Keratinocyte (primary cell): ENCODE results near the gene PLEKHG4. TPM values are rescaled to one million over a fixed set of nuclear protein-coding genes. Genes with fewer than 3 reads are reported as not detected.

ENCODE experiments used
- DNase-seq: peaks from one replicate; pipeline ENCODE4 v3.0.0-alpha.2; 2011; ENCODE audit warnings: low read depth, missing footprints, low spot score
- FAIRE-seq: peaks from 2 replicates; lab custom pipeline; 2011; peaks lifted over from hg19 to GRCh38; lab: Jason Lieb, UNC
- H2AFZ ChIP-seq: 2 replicates; pipeline ENCODE4 v1.6.0; 2012; ENCODE audit warnings: low read length, control low read depth, inconsistent platforms; ENCODE audit not compliant: control insufficient read depth
- H3K27ac ChIP-seq: 2 replicates; pipeline ENCODE4 v1.5.1; 2011; ENCODE audit warnings: low read length; ENCODE audit not compliant: control insufficient read depth, insufficient read depth
- H3K27me3 ChIP-seq: 3 replicates; pipeline ENCODE4 v1.6.0; 2011; ENCODE audit warnings: low read length; ENCODE audit not compliant: control insufficient read depth, insufficient read depth; ENCODE audit errors: extremely low read depth
- H3K36me3 ChIP-seq, 2 experiments: 2 replicates in 1 of 2; 3 replicates in 1 of 2; pipeline ENCODE4 v1.5.1; 2011; ENCODE audit warnings: low read length in 2 of 2, mild to moderate bottlenecking in 1 of 2; ENCODE audit not compliant: control insufficient read depth in 2 of 2, insufficient read depth in 2 of 2; ENCODE audit errors: extremely low read depth in 1 of 2
- H3K4me1 ChIP-seq: 3 replicates; pipeline ENCODE4 v1.5.1; 2011; ENCODE audit warnings: low read length; ENCODE audit not compliant: control insufficient read depth, insufficient read depth; ENCODE audit errors: extremely low read depth
- H3K4me2 ChIP-seq: 3 replicates; pipeline ENCODE4 v1.6.0; 2011; ENCODE audit warnings: low read depth, low read length; ENCODE audit not compliant: control insufficient read depth, insufficient read depth; ENCODE audit errors: extremely low read depth
- H3K4me3 ChIP-seq, 3 experiments: fragments of 200-600 bp in 1 of 3; sonication (generic) in 1 of 3; 2 replicates in 2 of 3; 3 replicates in 1 of 3; pipeline ENCODE4 v1.5.1; 2011 to 2016; ENCODE audit warnings: low read length in 3 of 3, mild to moderate bottlenecking in 3 of 3, control low read depth in 2 of 3, inconsistent platforms in 1 of 3, low read depth in 1 of 3, mixed read lengths in 1 of 3, mixed run types in 1 of 3, moderate library complexity in 1 of 3; ENCODE audit not compliant: control insufficient read depth in 2 of 3, insufficient read depth in 2 of 3; ENCODE audit errors: extremely low read depth in 1 of 3
- H3K79me2 ChIP-seq: 2 replicates; pipeline ENCODE4 v1.6.0; 2012; ENCODE audit warnings: low read length; ENCODE audit not compliant: control insufficient read depth, insufficient read depth
- H3K9ac ChIP-seq: 3 replicates; pipeline ENCODE4 v1.6.0; 2011; ENCODE audit warnings: low read length; ENCODE audit not compliant: control insufficient read depth, insufficient read depth; ENCODE audit errors: extremely low read depth
- H3K9me1 ChIP-seq: 3 replicates; pipeline ENCODE4 v1.6.0; 2011; ENCODE audit warnings: low read length; ENCODE audit not compliant: control insufficient read depth, insufficient read depth; ENCODE audit errors: extremely low read depth
- H3K9me3 ChIP-seq: 2 replicates; pipeline ENCODE4 v1.5.1; 2012; ENCODE audit warnings: low read depth, low read length; ENCODE audit not compliant: control insufficient read depth
- H4K20me1 ChIP-seq: 3 replicates; pipeline ENCODE4 v1.6.0; 2011; ENCODE audit warnings: low read length; ENCODE audit not compliant: control insufficient read depth, insufficient read depth; ENCODE audit errors: extremely low read depth
- CTCF ChIP-seq, 3 experiments: IDR thresholded peaks in 1 of 3; conservative IDR thresholded peaks in 1 of 3; optimal IDR thresholded peaks in 1 of 3; 2 replicates in 2 of 3; 3 replicates in 1 of 3; pipeline versions ENCODE3 to v1.5.1; 2011; ENCODE audit warnings: low read length in 3 of 3, mild to moderate bottlenecking in 3 of 3, moderate library complexity in 2 of 3, control low read depth in 1 of 3, inconsistent platforms in 1 of 3; ENCODE audit not compliant: insufficient read depth in 2 of 3; ENCODE audit errors: extremely low read depth in 1 of 3
- EZH2 ChIP-seq: IDR thresholded peaks from one replicate; pipeline ENCODE4 v1.6.1; 2012; ENCODE audit warnings: inconsistent platforms, mild to moderate bottlenecking, low read length, moderate library complexity
- dilution Hi-C: fragments of 300-500 bp; cut with MboI; formaldehyde crosslinking; loops from one replicate; pipeline ENCODE4 v1.7.0; 2020; ENCODE audit warnings: low sequenced_read_pairs; ENCODE audit not compliant: extremely low pct_ligation_motif_present
- polyA plus RNA-seq, 5 experiments: library from polyadenylated mRNA; depleted of rRNA in 3 of 5; stranded (reverse) in 3 of 5; stranded (forward) in 1 of 5; unstranded in 1 of 5; fragments of >200 nt; gene quantifications; 1 replicate in 1 of 5; 2 replicates in 3 of 5; 3 replicates in 1 of 5; pipeline versions ENCODE4 v1.2.1 to v1.2.3, GENCODE V29; 2011 to 2012; ENCODE audit warnings: missing spikeins in 2 of 5, low read depth in 1 of 5, low replicate concordance in 1 of 5

PLEKHG4 gene
- polyA plus RNA-seq, 1 donor (not counting 4 experiments of a cell fraction or from before 2014, with no cell fraction given): 1.3 TPM

DNA sequence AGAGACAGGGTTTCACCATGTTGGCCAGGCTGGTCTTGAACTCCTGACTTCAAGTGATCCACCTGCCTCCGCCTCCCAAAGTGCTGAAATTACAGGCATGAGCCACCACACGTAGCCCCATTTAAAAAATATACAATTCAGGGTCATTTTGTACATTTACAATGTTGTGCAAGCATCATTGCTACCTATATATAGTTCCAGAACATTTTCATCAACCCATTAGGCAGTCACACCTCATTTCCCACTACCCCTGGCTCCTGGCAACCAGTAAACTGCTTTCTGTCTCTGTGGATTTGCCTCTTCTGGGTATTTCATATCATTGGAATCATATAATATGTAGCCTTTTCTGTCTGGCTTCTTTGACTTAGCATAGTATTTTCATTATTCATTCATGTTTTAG lies 54.0 kb downstream of the PLEKHG4 start:
- no peaks in the 10 kb centered on the region for H3K9me1 ChIP-seq
- H3K79me2 ChIP-seq: no peaks in the 10 kb centered on the region
- H3K4me2 ChIP-seq: no peak overlapping the region
- dilution Hi-C loops: no loop called here
- H3K9me3 ChIP-seq: no peaks in the 10 kb centered on the region
- TF ChIP-seq EZH2 (no peak), CTCF (optimal IDR thresholded peaks at IDR 0.05 in 1 of 3, IDR thresholded peaks at IDR 0.05 in 1 of 3, conservative IDR thresholded peaks at IDR 0.05 in 1 of 3; ENCODE audit: extremely low read depth in 1 of 3, insufficient read depth in 2 of 3, low read length in 3 of 3) (no peak)
- no peak for FAIRE-seq
- H3K36me3 ChIP-seq: no peaks in the 10 kb centered on the region
- no peak overlapping the region for H2AFZ ChIP-seq
- H3K4me1 ChIP-seq: peaks cover 3% of the 10 kb centered on the region
- H3K9ac ChIP-seq: no peak overlapping the region
- no peak overlapping the region for H3K27ac ChIP-seq
- DNase-seq: no peak
- no peaks in the 10 kb centered on the region for H3K27me3 ChIP-seq
- H4K20me1 ChIP-seq: no peaks in the 10 kb centered on the region
- no peak overlapping the region for H3K4me3 ChIP-seq

- dilution Hi-C loops: no loop called here
- no peak for FAIRE-seq
- Histone ChIP-seq H3K9ac (no peak overlapping the region), H3K27ac (no peak overlapping the region), H3K4me1 (no peaks in the 10 kb centered on the region), H3K9me3 (no peaks in the 10 kb centered on the region), H2AFZ (no peak overlapping the region), H3K4me2 (no peak overlapping the region), H3K9me1 (no peaks in the 10 kb centered on the region), H3K79me2 (no peaks in the 10 kb centered on the region), H4K20me1 (no peaks in the 10 kb centered on the region), H3K4me3 (no peak overlapping the region), H3K36me3 (no peaks in the 10 kb centered on the region), H3K27me3 (no peaks in the 10 kb centered on the region)
- TF ChIP-seq EZH2 (no peak), CTCF (optimal IDR thresholded peaks at IDR 0.05 in 1 of 3, IDR thresholded peaks at IDR 0.05 in 1 of 3, conservative IDR thresholded peaks at IDR 0.05 in 1 of 3; ENCODE audit: extremely low read depth in 1 of 3, insufficient read depth in 2 of 3, low read length in 3 of 3) (no peak)
- DNase-seq: no peak
Measured at GRCh38 chr16:67336116-67336515, 56.8 kb downstream of the PLEKHG4 start.
